Measurements from ENCODE around the gene RTP5.

- no peak for TF ChIP-seq POLR2AphosphoS5 (IDR thresholded peaks at IDR 0.05; ENCODE audit: borderline replicate concordance, low read depth, low read length)
- TF ChIP-seq EZH2 (IDR thresholded peaks at IDR 0.05): no peak
These were observed 10.5 kb upstream of the RTP5 start for GRCh38 chr2:241859017-241859435.

Data from SK-N-MC (cell line).